H9 (cell line): ENCODE measurements around the gene SMG7. TPM values are rescaled to one million over a fixed set of nuclear protein-coding genes. Genes with fewer than 3 reads are reported as not detected.

ENCODE experiments used
- DNase-seq: peaks from one replicate; pipeline ENCODE4 v3.0.0-alpha.2; 2017
- H2AFZ ChIP-seq: one replicate; pipeline ENCODE4 v1.6.1; 2013; ENCODE audit warnings: mild to moderate bottlenecking, low read length, control low read depth, moderate library complexity
- H2AK5ac ChIP-seq: 2 replicates; pipeline ENCODE4 v1.6.1; 2013; ENCODE audit warnings: low read length, control low read depth, mixed read lengths; ENCODE audit not compliant: insufficient read length
- H2BK120ac ChIP-seq: one replicate; pipeline ENCODE4 v1.6.1; 2013; ENCODE audit warnings: low read depth, mild to moderate bottlenecking, low read length, control low read depth, inconsistent platforms; ENCODE audit not compliant: poor library complexity, severe bottlenecking
- H2BK12ac ChIP-seq: 2 replicates; pipeline ENCODE4 v1.6.1; 2013; ENCODE audit warnings: low read length, control low read depth, mixed read lengths, low read depth; ENCODE audit not compliant: insufficient read length
- H2BK15ac ChIP-seq: 2 replicates; pipeline ENCODE4 v1.6.1; 2013; ENCODE audit warnings: low read depth, low read length, control low read depth
- H2BK20ac ChIP-seq: one replicate; pipeline ENCODE4 v1.6.1; 2013; ENCODE audit warnings: low read depth, mild to moderate bottlenecking, low read length, control low read depth, inconsistent platforms; ENCODE audit not compliant: poor library complexity, severe bottlenecking
- H2BK5ac ChIP-seq: 2 replicates; pipeline ENCODE4 v1.6.1; 2013; ENCODE audit warnings: low read length, control low read depth, mixed read lengths; ENCODE audit not compliant: insufficient read length
- H3K14ac ChIP-seq: 2 replicates; pipeline ENCODE4 v1.6.1; 2013; ENCODE audit warnings: low read length, control low read depth; ENCODE audit not compliant: insufficient read depth
- H3K18ac ChIP-seq: 2 replicates; pipeline ENCODE4 v1.6.1; 2013; ENCODE audit warnings: low read depth, mild to moderate bottlenecking, mixed read lengths, low read length, control low read depth; ENCODE audit not compliant: insufficient read length
- H3K23ac ChIP-seq: 2 replicates; pipeline ENCODE4 v1.6.1; 2013; ENCODE audit warnings: low read length, control low read depth, mixed read lengths, low read depth; ENCODE audit not compliant: insufficient read length
- H3K23me2 ChIP-seq: 2 replicates; pipeline ENCODE4 v1.6.1; 2013; ENCODE audit warnings: low read depth, mild to moderate bottlenecking, mixed read lengths, low read length, control low read depth; ENCODE audit not compliant: insufficient read length, poor library complexity, severe bottlenecking
- H3K27ac ChIP-seq: 2 replicates; pipeline ENCODE4 v1.5.1; 2013; ENCODE audit warnings: low read length, control low read depth, mixed read lengths, low read depth; ENCODE audit not compliant: insufficient read length
- H3K27me3 ChIP-seq: 2 replicates; pipeline ENCODE4 v1.6.1; 2013; ENCODE audit warnings: low read length, control low read depth, inconsistent platforms; ENCODE audit not compliant: insufficient read depth
- H3K4ac ChIP-seq: 2 replicates; pipeline ENCODE4 v1.6.1; 2013; ENCODE audit warnings: low read depth, mild to moderate bottlenecking, control low read depth, inconsistent platforms, low read length, moderate library complexity
- H3K4me1 ChIP-seq: 2 replicates; pipeline ENCODE4 v1.6.1; 2013; ENCODE audit warnings: low read length, control low read depth, inconsistent platforms; ENCODE audit not compliant: insufficient read depth
- H3K4me2 ChIP-seq: 2 replicates; pipeline ENCODE4 v1.6.1; 2013; ENCODE audit warnings: low read length, control low read depth, mixed read lengths; ENCODE audit not compliant: insufficient read length, insufficient read depth
- H3K56ac ChIP-seq: 2 replicates; pipeline ENCODE4 v1.6.1; 2013; ENCODE audit warnings: low read depth, mild to moderate bottlenecking, mixed read lengths, low read length, control low read depth; ENCODE audit not compliant: insufficient read length
- H3K79me1 ChIP-seq: 2 replicates; pipeline ENCODE4 v1.6.1; 2013; ENCODE audit warnings: low read depth, mild to moderate bottlenecking, moderate library complexity, low read length, control low read depth, inconsistent platforms; ENCODE audit not compliant: insufficient read depth, poor library complexity, severe bottlenecking
- H3K79me2 ChIP-seq: 2 replicates; pipeline ENCODE4 v1.6.1; 2013; ENCODE audit warnings: low read length, control low read depth, inconsistent platforms; ENCODE audit not compliant: insufficient read depth
- H3K9ac ChIP-seq: 2 replicates; pipeline ENCODE4 v1.6.1; 2013; ENCODE audit warnings: low read length, control low read depth, mixed read lengths; ENCODE audit not compliant: insufficient read length; ENCODE audit errors: extremely low read depth
- H3K9me3 ChIP-seq: one replicate; pipeline ENCODE4 v1.6.1; 2013; ENCODE audit warnings: low read depth, low read length, inconsistent platforms; ENCODE audit not compliant: control insufficient read depth
- H3T11ph ChIP-seq: one replicate; pipeline ENCODE4 v1.6.1; 2013; ENCODE audit warnings: mild to moderate bottlenecking, low read length, control low read depth, inconsistent platforms
- H4K20me1 ChIP-seq: one replicate; pipeline ENCODE4 v1.6.1; 2013; ENCODE audit not compliant: control insufficient read depth, insufficient read length, insufficient read depth
- H4K5ac ChIP-seq: 2 replicates; pipeline ENCODE4 v1.6.1; 2013; ENCODE audit warnings: low read depth, mild to moderate bottlenecking, mixed read lengths, low read length, control low read depth; ENCODE audit not compliant: insufficient read length
- H4K8ac ChIP-seq: replicated peaks from 2 replicates; pipeline ENCODE4 v1.6.1; 2013; ENCODE audit warnings: low read length, control low read depth, mixed read lengths, low read depth; ENCODE audit not compliant: insufficient read length
- H4K91ac ChIP-seq: 2 replicates; pipeline ENCODE4 v1.6.1; 2013; ENCODE audit warnings: low read depth, mild to moderate bottlenecking, moderate library complexity, mixed read lengths, low read length, control low read depth; ENCODE audit not compliant: insufficient read length
- H3K27ac Mint-ChIP-seq, 3 experiments: 2 replicates in 2 of 3; 3 replicates in 1 of 3; pipeline ENCODE4 v1.8.0; 2020 to 2021; ENCODE audit warnings: mixed read lengths in 3 of 3, mild to moderate bottlenecking in 1 of 3, moderate library complexity in 1 of 3
- H3K27me3 Mint-ChIP-seq: 2 replicates; pipeline ENCODE4 v1.8.0; 2021; ENCODE audit warnings: low read depth, mild to moderate bottlenecking, moderate library complexity, mixed read lengths
- H3K36me3 Mint-ChIP-seq, 3 experiments: 2 replicates in 2 of 3; 3 replicates in 1 of 3; pipeline ENCODE4 v1.8.0; 2020 to 2021; ENCODE audit warnings: low read depth in 3 of 3, mixed read lengths in 3 of 3; ENCODE audit not compliant: insufficient read depth in 1 of 3
- H3K4me1 Mint-ChIP-seq, 2 experiments: 2 replicates each; pipeline ENCODE4 v1.8.0; 2020; ENCODE audit warnings: mixed read lengths in 2 of 2
- H3K4me3 Mint-ChIP-seq, 2 experiments: 2 replicates in 1 of 2; 3 replicates in 1 of 2; pipeline ENCODE4 v1.8.0; 2020 to 2021; ENCODE audit warnings: mild to moderate bottlenecking in 2 of 2, mixed read lengths in 2 of 2, moderate library complexity in 1 of 2
- H3K9me3 Mint-ChIP-seq, 2 experiments: 2 replicates in 1 of 2; 3 replicates in 1 of 2; pipeline ENCODE4 v1.8.0; 2020; ENCODE audit warnings: mild to moderate bottlenecking in 2 of 2, mixed read lengths in 2 of 2, moderate library complexity in 1 of 2
- WGBS: extraction: QIAGEN DNeasy Blood & Tissue Kit; methylation state at CpG from one replicate; pipeline ENCODE4 v1.1.7; 2013; ENCODE audit warnings: missing lambda C conversion rate, low lambda C conversion rate, mixed read lengths; ENCODE audit not compliant: insufficient read length; ENCODE audit errors: extremely low coverage; 5-methylcytosine and 5-hydroxymethylcytosine counted together
- total RNA-seq: library from RNA; stranded (reverse); gene quantifications from 2 replicates; pipeline ENCODE4 v1.2.1, GENCODE V29; 2021
- TF ChIP-seq, protein P1 (sequence below): fragments of 200-600 bp; sonication (generic); conservative IDR thresholded peaks from 3 replicates; pipeline ENCODE4 v1.8.0; 2021; ENCODE audit warnings: antibody characterized with exemption, mild to moderate bottlenecking

The SMG7 gene
- total RNA-seq, 1 experiment from 2014 or later: 77.0 TPM

DNA sequence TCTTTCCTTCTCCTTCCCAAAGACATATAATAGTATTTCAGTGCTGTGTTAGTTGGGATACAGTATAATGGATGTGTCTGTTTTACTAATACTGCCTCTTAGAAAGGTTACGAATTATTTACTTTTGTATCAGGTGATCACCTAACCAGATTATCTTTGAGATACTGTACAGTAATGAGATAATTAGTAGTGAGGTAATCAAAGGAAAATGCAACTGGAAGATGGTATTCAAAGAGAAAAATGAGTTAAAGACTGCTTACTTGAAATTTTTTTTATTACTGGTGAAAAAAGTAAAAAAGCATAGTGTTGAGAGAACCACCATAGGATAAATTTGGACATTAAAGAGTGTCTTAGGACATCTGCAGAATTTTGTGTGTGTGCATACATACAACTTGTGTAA lies 10.9 kb downstream of the SMG7 start:
- Histone ChIP-seq H3K56ac (no peak overlapping the region), H4K5ac (no peak overlapping the region), H3K4me1 (peaks cover 7% of the 10 kb centered on the region), H3K4ac (no peak overlapping the region), H3K27ac (no peak overlapping the region), H4K91ac (no peak overlapping the region), H4K20me1 (no peaks in the 10 kb centered on the region), H3K79me1 (peaks cover 3% of the 10 kb centered on the region), H4K8ac (no peak overlapping the region), H2BK12ac (no peak overlapping the region), H2BK5ac (no peak overlapping the region), H3K23ac (no peak overlapping the region), H3K79me2 (peaks cover 32% of the 10 kb centered on the region; the same call in 1 of the 2 replicates), H3K14ac (no peak overlapping the region), H2BK120ac (no peak overlapping the region), H3K23me2 (no peaks in the 10 kb centered on the region), H3T11ph (no peak overlapping the region), H2AK5ac (no peak overlapping the region), H2BK20ac (no peak overlapping the region), H3K9me3 (no peaks in the 10 kb centered on the region), H3K27me3 (no peaks in the 10 kb centered on the region), H3K4me2 (no peak overlapping the region), H2AFZ (no peak overlapping the region), H2BK15ac (no peak overlapping the region), H3K9ac (no peak overlapping the region), H3K18ac (no peak overlapping the region)
- H3K4me3 Mint-ChIP-seq: no peak overlapping the region; a peak in 1 of 5 replicates
- TF ChIP-seq, protein P1, sequence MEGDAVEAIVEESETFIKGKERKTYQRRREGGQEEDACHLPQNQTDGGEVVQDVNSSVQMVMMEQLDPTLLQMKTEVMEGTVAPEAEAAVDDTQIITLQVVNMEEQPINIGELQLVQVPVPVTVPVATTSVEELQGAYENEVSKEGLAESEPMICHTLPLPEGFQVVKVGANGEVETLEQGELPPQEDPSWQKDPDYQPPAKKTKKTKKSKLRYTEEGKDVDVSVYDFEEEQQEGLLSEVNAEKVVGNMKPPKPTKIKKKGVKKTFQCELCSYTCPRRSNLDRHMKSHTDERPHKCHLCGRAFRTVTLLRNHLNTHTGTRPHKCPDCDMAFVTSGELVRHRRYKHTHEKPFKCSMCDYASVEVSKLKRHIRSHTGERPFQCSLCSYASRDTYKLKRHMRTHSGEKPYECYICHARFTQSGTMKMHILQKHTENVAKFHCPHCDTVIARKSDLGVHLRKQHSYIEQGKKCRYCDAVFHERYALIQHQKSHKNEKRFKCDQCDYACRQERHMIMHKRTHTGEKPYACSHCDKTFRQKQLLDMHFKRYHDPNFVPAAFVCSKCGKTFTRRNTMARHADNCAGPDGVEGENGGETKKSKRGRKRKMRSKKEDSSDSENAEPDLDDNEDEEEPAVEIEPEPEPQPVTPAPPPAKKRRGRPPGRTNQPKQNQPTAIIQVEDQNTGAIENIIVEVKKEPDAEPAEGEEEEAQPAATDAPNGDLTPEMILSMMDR: no peak
- no peaks in the 10 kb centered on the region for H3K27me3 Mint-ChIP-seq
- peaks cover 0 to 5% (median 4%) of the 10 kb centered on the region in 3 experiments; a peak in 4 of 7 replicates for H3K36me3 Mint-ChIP-seq
- no CpG with 5 or more reads among the region's 1 CpG for WGBS
- no peaks in the 10 kb centered on the region for H3K9me3 Mint-ChIP-seq
- H3K4me1 Mint-ChIP-seq: peaks cover 50 to 59% of the 10 kb centered on the region in 2 experiments
- no peak for DNase-seq
- no peak overlapping the region; a peak in 1 of 7 replicates for H3K27ac Mint-ChIP-seq
